PC-3 (cell line): Measurements from ENCODE around the gene VMAC. TPM values are rescaled to one million over a fixed set of nuclear protein-coding genes. Genes with fewer than 3 reads are reported as not detected.

Experiments used
- ATAC-seq: fragments of 200-7000 bp; cut with Tn5 transposase; 2 replicates; pipeline ENCODE4 v1.9.1; 2020; ENCODE audit warnings: mild to moderate bottlenecking, moderate library complexity
- BruUV-seq: library from RNA; stranded (reverse); fragments of 400-500 nt; replicated peaks from 2 replicates; lab custom pipeline; 2021; lab: Mats Ljungman, UMichigan
- CTCF ChIA-PET: fragments of 300-600 bp; sonication (Branson Sonifier 250); formaldehyde crosslinking; loops from one replicate; lab custom pipeline; 2022; ENCODE audit warnings: antibody characterized with exemption; lab: Charles Lee
- POLR2A ChIA-PET: fragments of 300-600 bp; sonication (Branson Sonifier 250); formaldehyde crosslinking; loops from one replicate; lab custom pipeline; 2022; ENCODE audit warnings: antibody characterized with exemption; ENCODE audit not compliant: unreplicated experiment; lab: Charles Lee
- DNase-seq: peaks from one replicate; pipeline ENCODE4 v3.0.0-alpha.2; 2015
- H2AFZ ChIP-seq: fragments of 300-600 bp; sonication (generic); 2 replicates; pipeline ENCODE4 v1.6.0; 2016; ENCODE audit warnings: antibody characterized with exemption, low read length
- H3F3A ChIP-seq: fragments of 300-600 bp; sonication (generic); one replicate; pipeline ENCODE4 v1.6.0; 2017; ENCODE audit warnings: antibody characterized with exemption, low read length, control low read depth, mild to moderate bottlenecking; ENCODE audit not compliant: unreplicated experiment
- H3K27ac ChIP-seq: fragments of 300-600 bp; sonication (generic); 2 replicates; pipeline ENCODE4 v1.5.1; 2016; ENCODE audit warnings: mild to moderate bottlenecking, low read length
- H3K27me3 ChIP-seq: fragments of 300-600 bp; sonication (generic); 2 replicates; pipeline ENCODE4 v1.6.1; 2016; ENCODE audit warnings: low read length, mixed read lengths
- H3K36me3 ChIP-seq: fragments of 300-600 bp; sonication (generic); 2 replicates; pipeline ENCODE4 v1.6.1; 2016; ENCODE audit warnings: low read depth, mixed run types, low read length, mixed read lengths
- H3K4me1 ChIP-seq: fragments of 300-600 bp; sonication (generic); 2 replicates; pipeline ENCODE4 v1.5.1; 2016; ENCODE audit warnings: low read length; ENCODE audit not compliant: insufficient read depth
- H3K4me2 ChIP-seq: fragments of 300-600 bp; sonication (generic); 2 replicates; pipeline ENCODE4 v1.6.0; 2016; ENCODE audit warnings: low read length
- H3K4me3 ChIP-seq: fragments of 300-600 bp; sonication (generic); 2 replicates; pipeline ENCODE4 v1.5.1; 2016; ENCODE audit warnings: mild to moderate bottlenecking, low read length, mixed read lengths
- H3K79me2 ChIP-seq: fragments of 300-600 bp; sonication (generic); 2 replicates; pipeline ENCODE4 v1.6.1; 2017; ENCODE audit warnings: low read length, mixed read lengths
- H3K9ac ChIP-seq: fragments of 300-600 bp; sonication (generic); 2 replicates; pipeline ENCODE4 v1.6.0; 2016; ENCODE audit warnings: mild to moderate bottlenecking, low read length
- H3K9me2 ChIP-seq: fragments of 300-600 bp; sonication (generic); replicated peaks from 2 replicates; pipeline ENCODE4 v1.6.1; 2016; ENCODE audit warnings: mixed run types, low read length, mixed read lengths
- H3K9me3 ChIP-seq: fragments of 300-600 bp; sonication (generic); 2 replicates; pipeline ENCODE4 v1.6.1; 2016; ENCODE audit warnings: low read length, mixed read lengths
- H4K20me1 ChIP-seq: fragments of 300-600 bp; sonication (generic); 2 replicates; pipeline ENCODE4 v1.6.1; 2016; ENCODE audit warnings: low read length, mixed read lengths
- EZH2 ChIP-seq: fragments of 300-600 bp; sonication (generic); IDR thresholded peaks from one replicate; pipeline ENCODE4 v1.6.1; 2017; ENCODE audit warnings: antibody characterized with exemption, mild to moderate bottlenecking, low read length; ENCODE audit not compliant: unreplicated experiment
- EZH2phosphoT487 ChIP-seq: fragments of 300-600 bp; sonication (generic); IDR thresholded peaks from 2 replicates; pipeline ENCODE4 v1.6.1; 2018; ENCODE audit warnings: mild to moderate bottlenecking, antibody characterized with exemption, low read length, borderline replicate concordance
- intact Hi-C: fragments of 100-400 bp; cut with micrococcal nuclease; formaldehyde crosslinking; loops from 2 replicates; pipeline ENCODE4 v1.9.0; 2023
- total RNA-seq: library from RNA; depleted of rRNA; stranded (reverse); fragments of >200 nt; gene quantifications from 2 replicates; pipeline ENCODE4 v1.2.3, GENCODE V29; 2014
- TF ChIP-seq, protein P1 (sequence below): fragments of 300-600 bp; sonication (generic); conservative IDR thresholded peaks from 2 replicates; pipeline ENCODE4 v1.5.1; 2017; ENCODE audit warnings: antibody characterized with exemption, low read depth, mild to moderate bottlenecking, low read length

Gene VMAC
- total RNA-seq, 1 experiment from 2014 or later: 8.3 TPM

DNA sequence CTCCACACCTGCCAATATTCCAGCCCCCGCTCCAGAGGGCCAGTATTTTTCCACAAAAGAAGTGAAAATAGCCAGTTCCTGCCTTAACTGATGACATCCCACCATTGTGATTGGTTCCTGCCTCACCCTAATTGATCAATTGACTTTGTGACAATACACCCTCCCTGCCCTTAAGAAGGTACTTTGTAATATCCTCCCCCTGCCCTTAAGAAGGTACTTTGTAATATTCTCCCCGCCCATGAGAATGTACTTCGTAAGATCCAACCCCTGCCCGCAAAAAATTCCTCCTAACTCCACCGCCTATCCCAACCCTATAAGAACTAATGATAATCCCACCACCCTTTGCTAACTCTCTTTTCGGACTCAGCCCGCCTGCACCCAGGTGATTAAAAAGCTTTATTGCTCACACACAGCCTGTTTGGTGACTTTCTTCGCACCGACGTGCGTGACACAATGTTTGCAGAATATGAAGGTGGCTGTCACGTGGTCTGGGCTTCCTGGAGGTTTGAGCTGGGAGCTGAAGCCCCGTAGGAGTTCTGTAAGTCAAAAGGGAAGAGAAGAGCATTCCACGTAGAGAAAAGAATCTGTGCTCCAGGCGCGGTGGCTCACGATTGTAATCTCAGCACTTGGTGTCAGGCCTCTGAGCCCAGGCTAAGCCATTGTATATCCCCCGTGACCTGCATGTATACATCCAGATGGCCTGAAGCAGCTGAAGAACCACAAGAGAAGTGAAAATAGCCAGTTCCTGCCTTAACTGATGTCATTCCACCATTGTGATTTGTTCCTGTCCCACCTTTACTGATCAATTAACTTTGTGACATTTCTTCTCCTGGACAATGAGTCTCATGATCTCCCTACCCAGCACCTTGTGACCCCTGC lies 47.2 kb upstream of the VMAC start:
- no TSS peak for BruUV-seq
- DNase-seq: no peak
- Histone ChIP-seq H3K4me2 (no peak overlapping the region), H3K79me2 (no peaks in the 10 kb centered on the region), H3K4me3 (no peak overlapping the region), H3K9me2 (no peaks in the 10 kb centered on the region), H3K36me3 (no peaks in the 10 kb centered on the region), H3F3A (no peaks in the 10 kb centered on the region), H4K20me1 (no peaks in the 10 kb centered on the region), H2AFZ (no peak overlapping the region), H3K27ac (no peak overlapping the region), H3K9me3 (no peaks in the 10 kb centered on the region), H3K4me1 (no peaks in the 10 kb centered on the region), H3K27me3 (no peaks in the 10 kb centered on the region; the same call in 1 of the 2 replicates), H3K9ac (no peak overlapping the region)
- ChIA-PET CTCF (no interaction called here), POLR2A (no interaction called here)
- intact Hi-C loops: no loop called here
- ATAC-seq: no peak
- TF ChIP-seq, protein P1, sequence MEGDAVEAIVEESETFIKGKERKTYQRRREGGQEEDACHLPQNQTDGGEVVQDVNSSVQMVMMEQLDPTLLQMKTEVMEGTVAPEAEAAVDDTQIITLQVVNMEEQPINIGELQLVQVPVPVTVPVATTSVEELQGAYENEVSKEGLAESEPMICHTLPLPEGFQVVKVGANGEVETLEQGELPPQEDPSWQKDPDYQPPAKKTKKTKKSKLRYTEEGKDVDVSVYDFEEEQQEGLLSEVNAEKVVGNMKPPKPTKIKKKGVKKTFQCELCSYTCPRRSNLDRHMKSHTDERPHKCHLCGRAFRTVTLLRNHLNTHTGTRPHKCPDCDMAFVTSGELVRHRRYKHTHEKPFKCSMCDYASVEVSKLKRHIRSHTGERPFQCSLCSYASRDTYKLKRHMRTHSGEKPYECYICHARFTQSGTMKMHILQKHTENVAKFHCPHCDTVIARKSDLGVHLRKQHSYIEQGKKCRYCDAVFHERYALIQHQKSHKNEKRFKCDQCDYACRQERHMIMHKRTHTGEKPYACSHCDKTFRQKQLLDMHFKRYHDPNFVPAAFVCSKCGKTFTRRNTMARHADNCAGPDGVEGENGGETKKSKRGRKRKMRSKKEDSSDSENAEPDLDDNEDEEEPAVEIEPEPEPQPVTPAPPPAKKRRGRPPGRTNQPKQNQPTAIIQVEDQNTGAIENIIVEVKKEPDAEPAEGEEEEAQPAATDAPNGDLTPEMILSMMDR: no peak
- TF ChIP-seq EZH2: no peak
- no peak for TF ChIP-seq EZH2phosphoT487

DNA sequence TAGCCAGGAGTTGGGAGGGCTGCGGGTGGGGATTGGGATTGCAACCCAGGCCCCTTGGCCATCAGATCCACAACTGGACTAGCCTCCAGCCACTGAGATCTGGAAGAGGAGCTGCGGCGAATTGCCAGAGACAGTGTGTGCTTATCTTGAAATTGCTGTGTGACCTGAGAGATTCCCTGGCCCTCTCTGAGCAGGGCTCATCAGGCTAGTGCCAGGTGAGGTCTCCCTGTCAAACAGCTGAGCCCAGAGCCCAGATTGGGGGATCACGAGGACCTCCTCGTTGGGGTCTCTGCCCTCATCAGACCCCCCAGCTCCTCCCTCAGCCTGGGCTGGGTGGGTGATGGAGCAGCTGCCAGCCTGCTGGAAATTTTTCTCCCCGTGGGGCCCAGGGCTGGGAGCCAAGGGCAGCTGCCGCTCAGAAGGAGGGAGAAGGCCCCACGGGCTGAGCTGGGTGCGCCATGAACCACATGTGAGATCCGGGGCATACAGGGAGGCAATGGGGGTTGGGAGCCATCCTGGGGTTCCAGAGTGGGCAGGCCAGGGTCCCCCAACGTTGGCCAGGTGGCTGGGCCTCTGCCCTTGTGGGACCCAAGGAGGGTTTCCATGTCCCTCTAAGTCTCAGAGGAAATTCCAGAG lies 41.5 kb upstream of the VMAC start:
- no peaks in the 10 kb centered on the region for H3K27me3 ChIP-seq
- H3K27ac ChIP-seq: no peak overlapping the region
- no peak for DNase-seq
- no peak for ATAC-seq
- BruUV-seq: no TSS peak
- ChIA-PET POLR2A (no interaction called here), CTCF (no interaction called here)
- H3F3A ChIP-seq: no peaks in the 10 kb centered on the region
- no peaks in the 10 kb centered on the region for H3K9me2 ChIP-seq
- H3K79me2 ChIP-seq: no peaks in the 10 kb centered on the region
- no peaks in the 10 kb centered on the region for H3K36me3 ChIP-seq
- H3K4me1 ChIP-seq: no peaks in the 10 kb centered on the region
- H3K9me3 ChIP-seq: no peaks in the 10 kb centered on the region
- no peak overlapping the region for H2AFZ ChIP-seq
- H3K4me3 ChIP-seq: no peak overlapping the region
- no peaks in the 10 kb centered on the region for H4K20me1 ChIP-seq
- intact Hi-C loops: no loop called here
- no peak for TF ChIP-seq EZH2
- no peak overlapping the region for H3K4me2 ChIP-seq
- no peak overlapping the region for H3K9ac ChIP-seq

GRCh38 chr19:5864013-5864720 lies 40.5 kb upstream of the VMAC start:
- no peak overlapping the region for H3K4me3 ChIP-seq
- no peaks in the 10 kb centered on the region for H3K36me3 ChIP-seq
- H3K79me2 ChIP-seq: no peaks in the 10 kb centered on the region
- H4K20me1 ChIP-seq: no peaks in the 10 kb centered on the region
- H3K27me3 ChIP-seq: no peaks in the 10 kb centered on the region
- ATAC-seq (no peak), DNase-seq (no peak)
- H3K9me3 ChIP-seq: no peaks in the 10 kb centered on the region
- TF ChIP-seq EZH2 (no peak), EZH2phosphoT487 (no peak)
- TF ChIP-seq, protein P1: no peak
- POLR2A ChIA-PET: no interaction called here
- no TSS peak for BruUV-seq
- H2AFZ ChIP-seq: no peak overlapping the region
- CTCF ChIA-PET: no interaction called here
- H3K4me2 ChIP-seq: no peak overlapping the region
- H3F3A ChIP-seq: no peaks in the 10 kb centered on the region
- intact Hi-C loops: no loop called here
- no peaks in the 10 kb centered on the region for H3K9me2 ChIP-seq
- no peaks in the 10 kb centered on the region for H3K4me1 ChIP-seq
- H3K9ac ChIP-seq: no peak overlapping the region
- no peak overlapping the region for H3K27ac ChIP-seq
